ENCODE measurements around the gene ACTR2. TPM values are rescaled to one million over a fixed set of nuclear protein-coding genes. Genes with fewer than 3 reads are reported as not detected.

The ACTR2 gene
- total RNA-seq, 2 donors from 2014 or later, result 130 to 145 TPM

Other genes starting within 250 kb of the ACTR2 start
- gene SLC1A4, start 238.4 kb upstream of the ACTR2 start, total RNA-seq, result 1 to 10 TPM; 3.6 to 5.2 TPM
- gene CEP68, start 171.4 kb upstream of the ACTR2 start, total RNA-seq, result 10 to 100 TPM; 12.6 to 15.4 TPM
- 100 to 1,000 TPM; 118 to 163 TPM for gene RAB1A, start 97.7 kb upstream of the ACTR2 start, total RNA-seq
- gene SPRED2, start 204.8 kb downstream of the ACTR2 start, total RNA-seq, result 10 to 100 TPM; 19.8 to 26.4 TPM